ENCODE data around the gene MYO18B.

MYO18B gene

DNA sequence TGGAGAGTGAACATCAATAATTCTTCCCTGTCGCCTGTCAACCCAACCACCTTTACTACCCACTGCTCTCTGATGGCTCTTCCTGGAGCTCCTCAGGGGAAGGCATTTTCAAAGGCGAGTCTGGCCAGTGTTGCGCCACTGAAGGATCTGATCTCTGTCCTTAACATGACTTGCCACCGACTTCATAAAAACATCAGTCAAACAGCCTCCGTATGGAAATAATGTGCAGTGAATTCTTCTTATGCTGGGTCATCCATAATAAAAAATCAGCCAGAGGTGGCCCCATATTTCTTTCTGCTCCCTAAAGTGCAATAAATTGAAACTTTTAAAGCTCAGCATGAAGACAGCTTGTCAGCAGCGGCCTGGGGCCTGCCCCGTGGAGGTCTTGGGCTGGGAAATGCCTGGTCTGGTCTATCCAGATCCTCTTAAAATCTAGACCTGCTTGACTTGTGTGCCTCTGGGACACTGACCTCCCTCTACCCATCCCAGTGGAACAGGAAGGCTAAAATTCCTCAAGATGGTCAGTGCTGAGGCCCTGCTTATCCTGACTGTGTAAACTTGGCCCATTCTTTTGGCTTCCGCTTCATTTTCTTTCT lies 199.5 kb downstream of the MYO18B start:
- Histone ChIP-seq H3K27me3 (no peaks in the 10 kb centered on the region), H3K4me3 (no peak overlapping the region), H3K9me3 (no peaks in the 10 kb centered on the region), H3K4me1 (no peaks in the 10 kb centered on the region), H3K36me3 (no peaks in the 10 kb centered on the region), H3K27ac (no peak overlapping the region)
- TF ChIP-seq, protein P1, sequence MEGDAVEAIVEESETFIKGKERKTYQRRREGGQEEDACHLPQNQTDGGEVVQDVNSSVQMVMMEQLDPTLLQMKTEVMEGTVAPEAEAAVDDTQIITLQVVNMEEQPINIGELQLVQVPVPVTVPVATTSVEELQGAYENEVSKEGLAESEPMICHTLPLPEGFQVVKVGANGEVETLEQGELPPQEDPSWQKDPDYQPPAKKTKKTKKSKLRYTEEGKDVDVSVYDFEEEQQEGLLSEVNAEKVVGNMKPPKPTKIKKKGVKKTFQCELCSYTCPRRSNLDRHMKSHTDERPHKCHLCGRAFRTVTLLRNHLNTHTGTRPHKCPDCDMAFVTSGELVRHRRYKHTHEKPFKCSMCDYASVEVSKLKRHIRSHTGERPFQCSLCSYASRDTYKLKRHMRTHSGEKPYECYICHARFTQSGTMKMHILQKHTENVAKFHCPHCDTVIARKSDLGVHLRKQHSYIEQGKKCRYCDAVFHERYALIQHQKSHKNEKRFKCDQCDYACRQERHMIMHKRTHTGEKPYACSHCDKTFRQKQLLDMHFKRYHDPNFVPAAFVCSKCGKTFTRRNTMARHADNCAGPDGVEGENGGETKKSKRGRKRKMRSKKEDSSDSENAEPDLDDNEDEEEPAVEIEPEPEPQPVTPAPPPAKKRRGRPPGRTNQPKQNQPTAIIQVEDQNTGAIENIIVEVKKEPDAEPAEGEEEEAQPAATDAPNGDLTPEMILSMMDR (IDR thresholded peaks at IDR 0.05): no peak
- intact Hi-C loops (cut with DNase I; ENCODE audit: low total_unique reads): no loop called here
- no peak for DNase-seq

DNA sequence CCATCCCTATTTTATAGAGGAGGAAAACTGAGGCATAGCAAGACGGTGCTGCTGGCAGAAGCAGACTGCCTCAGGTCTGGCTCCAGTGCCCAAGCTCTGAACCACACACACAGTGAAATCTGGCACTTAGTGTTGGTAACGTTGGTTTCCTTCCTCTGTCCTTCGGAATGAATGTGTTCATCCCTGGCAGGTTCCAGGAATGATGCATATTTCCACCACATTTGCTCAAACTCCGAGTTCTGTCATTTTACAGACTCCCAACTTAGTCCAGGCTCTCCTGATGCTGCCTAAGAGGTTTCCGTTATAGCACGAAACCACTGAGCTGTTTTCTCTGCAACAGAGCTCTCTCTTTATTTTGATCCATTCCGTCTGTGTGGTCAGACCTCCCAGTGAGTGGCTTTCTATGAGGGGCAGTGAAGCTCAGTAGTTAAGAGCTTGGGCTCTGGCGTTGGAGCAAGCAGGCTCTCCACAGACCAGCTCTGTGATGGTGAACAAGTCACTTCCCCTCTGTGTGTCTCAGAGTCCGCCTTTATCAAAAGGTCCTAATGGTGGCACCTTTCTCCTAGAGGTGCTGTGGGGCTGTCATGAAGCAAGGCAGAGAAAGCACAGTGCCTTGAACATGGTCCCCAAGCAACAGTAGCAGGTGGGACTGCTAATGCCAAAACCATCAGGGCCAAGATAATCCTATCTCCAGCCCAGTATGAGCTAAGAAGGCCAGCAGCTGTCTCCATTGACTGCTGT lies 200.3 kb downstream of the MYO18B start:
- Histone ChIP-seq H3K9me3 (no peaks in the 10 kb centered on the region), H3K27ac (no peak overlapping the region), H3K27me3 (no peaks in the 10 kb centered on the region), H3K4me3 (no peak overlapping the region), H3K36me3 (no peaks in the 10 kb centered on the region), H3K4me1 (no peaks in the 10 kb centered on the region)
- intact Hi-C loops (cut with DNase I; ENCODE audit: low total_unique reads): no loop called here
- DNase-seq: no peak
- TF ChIP-seq, protein P1 (IDR thresholded peaks at IDR 0.05): no peak

- Histone ChIP-seq H3K27me3 (no peaks in the 10 kb centered on the region), H3K9me3 (no peaks in the 10 kb centered on the region), H3K27ac (no peak overlapping the region), H3K4me1 (no peaks in the 10 kb centered on the region), H3K36me3 (no peaks in the 10 kb centered on the region), H3K4me3 (no peak overlapping the region)
- TF ChIP-seq, protein P1 (IDR thresholded peaks at IDR 0.05): no peak
- intact Hi-C loops (cut with DNase I; ENCODE audit: low total_unique reads): no loop called here
- no peak for DNase-seq
Observed at GRCh38 chr22:25942856-25943411, 200.9 kb downstream of the MYO18B start.

DNA sequence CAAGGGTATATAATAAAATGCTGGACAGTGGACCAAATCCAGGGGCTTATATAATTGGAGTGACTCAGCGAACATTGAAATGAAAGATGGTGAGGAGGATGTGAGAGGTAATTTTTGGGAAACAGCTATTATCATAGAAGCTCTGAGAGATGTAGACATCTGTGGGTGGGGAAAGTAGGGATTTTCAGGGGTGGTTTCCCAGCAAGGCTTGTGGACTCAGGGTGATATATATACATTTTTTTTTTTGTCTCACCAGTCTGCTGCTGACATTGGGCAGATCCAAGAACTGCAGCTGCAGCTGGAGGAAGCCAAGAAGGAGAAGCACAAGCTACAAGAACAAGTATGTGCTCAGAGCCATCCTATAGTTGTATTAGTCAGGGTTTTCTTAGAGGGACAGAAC lies 208.1 kb downstream of the MYO18B start:
- H3K27ac ChIP-seq: no peak overlapping the region
- no peak for DNase-seq
- TF ChIP-seq, protein P1 (IDR thresholded peaks at IDR 0.05): no peak
- H3K4me1 ChIP-seq: no peaks in the 10 kb centered on the region
- H3K4me3 ChIP-seq: no peak overlapping the region
- intact Hi-C loops (cut with DNase I; ENCODE audit: low total_unique reads): no loop called here
- no peaks in the 10 kb centered on the region for H3K27me3 ChIP-seq
- no peaks in the 10 kb centered on the region for H3K9me3 ChIP-seq
- H3K36me3 ChIP-seq: no peaks in the 10 kb centered on the region

- Histone ChIP-seq H3K4me3 (no peak overlapping the region), H3K4me1 (no peaks in the 10 kb centered on the region), H3K27ac (no peak overlapping the region), H3K36me3 (no peaks in the 10 kb centered on the region), H3K27me3 (no peaks in the 10 kb centered on the region), H3K9me3 (no peaks in the 10 kb centered on the region)
- no peak for DNase-seq
- TF ChIP-seq, protein P1 (IDR thresholded peaks at IDR 0.05): no peak
- intact Hi-C loops (cut with DNase I; ENCODE audit: low total_unique reads): no loop called here
Observed at GRCh38 chr22:25953276-25953675, 211.3 kb downstream of the MYO18B start.

All from tibial artery (tissue), 4 donors.